ENCODE data around the gene SLC2A5. TPM values are rescaled to one million over a fixed set of nuclear protein-coding genes. Genes with fewer than 3 reads are reported as not detected.
"Not testable (repeated sequence)": the region's sequence is repeated elsewhere in the genome, so short reads cannot be mapped to it uniquely, and the experiment has no call there.

The SLC2A5 gene, protein sequence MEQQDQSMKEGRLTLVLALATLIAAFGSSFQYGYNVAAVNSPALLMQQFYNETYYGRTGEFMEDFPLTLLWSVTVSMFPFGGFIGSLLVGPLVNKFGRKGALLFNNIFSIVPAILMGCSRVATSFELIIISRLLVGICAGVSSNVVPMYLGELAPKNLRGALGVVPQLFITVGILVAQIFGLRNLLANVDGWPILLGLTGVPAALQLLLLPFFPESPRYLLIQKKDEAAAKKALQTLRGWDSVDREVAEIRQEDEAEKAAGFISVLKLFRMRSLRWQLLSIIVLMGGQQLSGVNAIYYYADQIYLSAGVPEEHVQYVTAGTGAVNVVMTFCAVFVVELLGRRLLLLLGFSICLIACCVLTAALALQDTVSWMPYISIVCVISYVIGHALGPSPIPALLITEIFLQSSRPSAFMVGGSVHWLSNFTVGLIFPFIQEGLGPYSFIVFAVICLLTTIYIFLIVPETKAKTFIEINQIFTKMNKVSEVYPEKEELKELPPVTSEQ
- 10.9 TPM for polyA plus RNA-seq (ENCODE audit: insufficient read length)

DNA sequence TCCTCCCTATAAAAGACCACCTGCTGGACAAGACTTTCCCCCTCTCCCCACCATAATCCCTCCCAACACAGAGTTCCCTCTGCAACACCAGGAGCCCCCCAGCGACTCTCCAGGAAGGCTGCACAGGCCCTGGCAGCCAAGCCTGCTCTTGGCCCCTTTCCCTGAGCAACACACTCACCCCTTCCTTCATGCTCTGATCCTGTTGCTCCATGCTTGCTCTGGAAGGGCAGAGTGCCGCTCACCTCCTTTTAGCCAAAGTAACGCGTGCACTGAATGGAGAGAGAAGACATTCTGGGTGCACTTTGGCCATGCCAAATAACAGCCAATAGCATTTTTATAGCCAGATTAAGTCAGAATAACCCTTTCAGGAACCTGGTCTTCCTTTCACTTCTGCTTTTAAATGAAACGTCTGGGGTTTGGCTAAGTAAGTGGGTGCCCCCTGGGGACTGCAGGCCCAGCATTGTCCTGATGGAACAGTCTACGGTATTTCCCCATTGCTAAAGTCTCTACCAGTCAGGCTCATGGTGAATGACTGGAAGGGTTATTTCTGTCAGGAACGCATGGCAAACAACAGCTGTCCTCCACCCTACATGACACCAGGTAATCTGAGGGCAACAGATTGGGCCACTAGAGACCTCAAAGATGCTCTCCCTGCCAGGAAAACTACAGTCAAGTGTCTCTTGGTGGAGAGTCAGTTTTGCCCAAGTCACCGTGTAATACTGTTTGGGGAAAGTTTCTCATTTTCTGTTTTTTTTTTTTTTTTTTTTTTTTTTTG is at the start of gene SLC2A5:
Gene SLC2A5, minus strand, starts transcription at position 310 of the 775 bp plus-strand sequence. Its CDS starts 99 bp downstream, at position 211.
- no peak for DNase-seq (ENCODE audit: low read depth)

- no peak for DNase-seq (ENCODE audit: low read depth)
Observed at GRCh38 chr1:9118186-9118585, 48.8 kb upstream of the SLC2A5 start.

- no peak for DNase-seq (ENCODE audit: low read depth)
Observed at GRCh38 chr1:9115351-9116205, 46.1 kb upstream of the SLC2A5 start.

- DNase-seq (ENCODE audit: low read depth), result no peak
Observed at GRCh38 chr1:9112961-9113880, 43.8 kb upstream of the SLC2A5 start.

DNA sequence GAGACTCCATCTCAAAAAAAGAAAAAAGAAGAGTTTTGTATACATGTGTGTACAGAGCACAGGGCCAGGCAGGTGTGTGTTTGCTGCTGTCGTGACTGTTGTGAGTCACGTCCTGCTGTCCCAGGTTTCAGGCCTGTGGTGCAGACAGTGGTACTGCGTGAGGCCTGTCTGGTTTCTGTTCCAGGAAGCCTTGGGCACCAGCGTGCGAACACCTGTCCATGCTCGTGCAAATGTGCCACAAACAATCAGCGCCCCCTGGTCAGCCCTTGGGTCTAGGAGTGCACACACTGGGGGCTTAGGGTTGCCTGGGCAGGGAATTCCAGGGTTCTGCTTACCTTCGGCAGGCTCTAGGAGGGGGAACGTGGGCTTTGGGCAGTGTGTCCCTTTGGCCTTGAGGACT is 42.5 kb upstream of the SLC2A5 start:
- DNase-seq (ENCODE audit: low read depth), result no peak

DNA sequence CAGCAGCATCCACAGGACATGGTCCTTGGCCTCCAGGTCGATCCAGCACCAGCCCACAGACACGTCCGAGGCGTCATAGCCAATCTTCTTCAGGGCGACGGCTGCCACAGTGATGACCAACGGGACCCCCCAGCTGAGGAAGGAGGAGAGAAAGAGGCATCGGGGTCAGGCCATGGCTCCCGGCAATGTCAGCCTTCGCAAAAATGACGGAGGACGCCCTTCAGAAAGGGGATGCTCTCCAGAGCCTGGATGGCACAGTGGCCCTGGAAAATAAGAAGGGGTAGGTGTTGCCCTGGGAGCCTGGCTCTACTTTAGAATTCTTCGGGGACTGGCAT is 41.9 kb upstream of the SLC2A5 start:
- no peak for DNase-seq (ENCODE audit: low read depth)

DNA sequence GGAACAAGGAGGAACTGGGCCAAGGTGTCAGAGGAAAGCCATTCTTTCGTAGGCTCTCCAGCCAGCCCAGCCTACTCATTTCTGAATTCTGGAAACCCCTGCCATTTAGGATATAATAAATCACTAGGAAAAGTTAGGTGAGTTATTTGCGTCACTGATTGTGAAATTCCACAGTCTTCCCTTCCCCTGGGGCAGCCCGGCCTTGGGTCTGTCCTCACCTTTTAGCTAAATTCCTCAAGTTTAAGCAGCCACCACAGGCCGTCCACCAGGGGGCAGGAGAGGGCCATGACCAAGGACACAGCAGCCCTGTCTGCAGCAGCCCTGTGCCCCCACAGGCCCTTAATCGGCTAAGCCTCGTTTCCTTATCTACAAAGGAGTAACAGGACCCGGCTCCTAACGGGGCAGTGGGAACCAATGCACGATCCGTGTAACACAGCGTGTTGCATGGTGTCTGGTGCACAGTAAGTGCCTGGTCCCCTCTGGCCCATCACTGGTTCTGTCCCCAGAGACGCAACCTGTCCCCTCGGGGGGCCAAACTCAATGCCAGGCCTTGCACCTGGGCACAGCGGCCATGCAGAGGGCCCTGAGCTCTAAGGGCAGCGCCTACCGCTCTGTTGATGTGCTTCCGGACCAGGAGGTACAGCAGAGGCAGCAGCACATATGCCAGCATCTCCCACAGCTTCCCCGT is 41.4 kb upstream of the SLC2A5 start:
- DNase-seq (ENCODE audit: low read depth), result peak; percentile 39

DNA sequence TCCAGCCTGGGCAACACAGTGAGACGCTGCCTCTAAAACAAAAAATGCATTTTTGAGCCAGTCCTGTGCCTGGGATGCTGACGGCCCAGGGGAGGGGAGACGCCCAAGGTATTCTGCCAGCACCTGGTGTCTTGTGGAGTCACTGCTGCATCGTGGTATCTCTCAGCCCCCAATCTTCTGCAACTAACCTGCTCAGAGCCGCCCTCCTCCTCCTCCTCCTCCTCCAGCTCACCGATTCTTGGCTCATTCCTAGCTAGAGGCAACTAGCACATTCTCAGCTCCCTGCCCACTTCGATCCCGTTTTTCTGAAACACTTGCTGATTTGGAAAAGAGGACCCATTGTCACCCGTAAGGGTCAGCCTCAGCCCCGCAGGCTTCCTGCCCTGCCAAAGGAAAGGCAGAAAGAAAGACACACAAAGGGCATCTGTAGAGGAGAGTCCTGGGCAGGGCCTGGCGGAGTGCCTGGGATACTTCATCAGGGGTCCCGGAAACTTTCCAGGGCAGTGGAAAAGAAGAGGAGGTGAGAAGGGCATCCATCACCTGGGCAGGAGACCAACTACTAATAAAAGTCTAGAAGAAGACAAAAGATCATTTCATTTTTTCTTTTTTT is 38.7 kb upstream of the SLC2A5 start:
- no peak for DNase-seq (ENCODE audit: low read depth)

DNA sequence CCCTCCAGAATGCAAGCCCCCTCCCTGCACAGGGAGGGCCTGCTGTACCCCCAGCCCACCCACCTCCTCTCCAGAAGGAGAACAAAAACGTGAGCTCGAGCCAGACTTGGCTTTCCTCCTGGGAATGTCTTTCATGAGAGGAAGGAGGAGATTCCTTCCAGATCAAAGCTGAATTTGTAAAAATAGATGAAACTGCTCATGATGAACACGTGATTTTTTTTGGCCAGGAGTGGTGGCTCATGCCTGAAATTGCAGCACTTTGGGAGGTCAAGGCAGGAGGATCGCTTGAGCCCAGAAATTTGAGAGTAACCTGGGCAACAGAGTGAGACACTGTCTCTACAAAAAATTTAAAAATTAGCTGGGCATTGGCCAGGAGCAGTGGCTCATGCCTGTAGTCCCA is 37.7 kb upstream of the SLC2A5 start:
- no peak for DNase-seq (ENCODE audit: low read depth)

DNA sequence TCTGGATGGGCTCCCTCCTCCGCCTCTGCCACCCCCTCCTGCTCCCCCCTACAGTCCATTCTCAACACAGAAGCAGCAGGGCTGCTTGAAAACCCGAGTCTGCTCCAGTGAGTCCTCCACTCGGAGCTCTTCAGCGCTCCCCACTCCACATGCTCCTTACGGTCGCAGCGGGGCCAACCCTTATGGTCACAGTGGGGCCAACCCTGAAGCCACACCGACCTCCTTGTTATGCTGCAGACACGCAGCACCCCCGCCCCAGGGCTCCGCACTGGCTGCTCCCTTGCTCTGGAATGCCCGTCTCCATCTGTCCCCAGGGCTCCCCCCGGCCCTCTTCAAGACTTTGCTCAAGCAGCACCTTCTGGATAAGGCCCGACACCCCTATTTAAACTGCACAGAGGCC is 36.9 kb upstream of the SLC2A5 start:
- no peak for DNase-seq (ENCODE audit: low read depth)

GRCh38 chr1:9105336-9105867 is 36.0 kb upstream of the SLC2A5 start:
- no peak for DNase-seq (ENCODE audit: low read depth)

GRCh38 chr1:9101510-9102146 is 32.2 kb upstream of the SLC2A5 start:
- peak; percentile 14 for DNase-seq (ENCODE audit: low read depth)

- DNase-seq (ENCODE audit: low read depth), result no peak
Observed at GRCh38 chr1:9100471-9101043, 31.1 kb upstream of the SLC2A5 start.

- no peak for DNase-seq (ENCODE audit: low read depth)
Observed at GRCh38 chr1:9099555-9099954, 30.1 kb upstream of the SLC2A5 start.

GRCh38 chr1:9097947-9098705 is 28.7 kb upstream of the SLC2A5 start:
- DNase-seq (ENCODE audit: low read depth), result no peak

DNA sequence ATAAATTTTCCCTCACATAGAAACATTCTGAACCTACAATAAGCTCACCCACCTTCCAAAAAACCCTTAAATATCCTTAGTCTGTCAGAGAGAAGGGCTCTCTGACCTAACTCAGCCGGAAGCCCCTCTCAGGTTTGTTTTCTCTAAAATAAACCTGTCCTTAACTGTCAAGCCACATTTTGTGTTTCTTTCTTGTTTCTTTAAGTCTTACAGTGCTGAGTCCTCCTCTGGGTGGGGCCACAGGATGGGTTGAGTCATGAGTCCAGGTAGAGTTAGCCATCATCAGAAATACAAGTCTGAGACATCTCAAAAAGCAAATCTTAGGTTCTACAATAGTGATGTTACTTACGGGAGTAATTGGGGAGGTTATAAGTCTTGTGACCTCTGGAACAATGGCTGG is 26.4 kb upstream of the SLC2A5 start:
- DNase-seq (ENCODE audit: low read depth), result no peak

DNA sequence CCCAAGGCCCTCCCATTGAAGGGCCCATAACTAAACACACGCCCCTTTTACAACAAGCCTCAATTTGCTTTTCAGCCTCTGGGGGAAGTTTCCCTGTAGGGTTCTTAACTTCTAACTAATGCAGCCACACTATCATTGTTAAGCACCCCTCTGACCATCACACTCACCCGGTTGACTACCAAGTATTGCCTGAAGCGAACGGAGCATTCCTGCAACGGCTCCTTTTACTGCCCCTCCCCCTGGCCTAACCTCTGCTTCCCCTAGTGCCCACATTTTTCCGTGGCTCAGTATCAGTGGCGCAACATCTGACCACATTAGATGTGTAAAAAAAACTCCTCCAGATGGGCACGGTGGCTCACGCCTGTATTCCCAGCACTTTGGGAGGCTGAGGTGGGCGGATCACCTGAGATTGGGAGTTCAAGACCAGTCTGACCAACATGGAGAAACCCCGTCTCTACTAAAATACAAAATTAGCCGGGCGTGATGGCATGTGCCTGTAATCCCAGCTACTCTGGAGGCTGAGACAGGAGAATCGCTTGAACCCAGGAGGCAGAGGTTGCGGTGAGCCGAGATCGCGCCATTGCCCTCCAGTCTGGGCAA is 24.7 kb upstream of the SLC2A5 start:
- DNase-seq (ENCODE audit: low read depth), result not testable (repeated sequence)
